ENCODE data around the gene CLDN7.
"Not testable (repeated sequence)": the region's sequence is repeated elsewhere in the genome, so short reads cannot be mapped to it uniquely, and the experiment has no call there.

The CLDN7 gene

DNA sequence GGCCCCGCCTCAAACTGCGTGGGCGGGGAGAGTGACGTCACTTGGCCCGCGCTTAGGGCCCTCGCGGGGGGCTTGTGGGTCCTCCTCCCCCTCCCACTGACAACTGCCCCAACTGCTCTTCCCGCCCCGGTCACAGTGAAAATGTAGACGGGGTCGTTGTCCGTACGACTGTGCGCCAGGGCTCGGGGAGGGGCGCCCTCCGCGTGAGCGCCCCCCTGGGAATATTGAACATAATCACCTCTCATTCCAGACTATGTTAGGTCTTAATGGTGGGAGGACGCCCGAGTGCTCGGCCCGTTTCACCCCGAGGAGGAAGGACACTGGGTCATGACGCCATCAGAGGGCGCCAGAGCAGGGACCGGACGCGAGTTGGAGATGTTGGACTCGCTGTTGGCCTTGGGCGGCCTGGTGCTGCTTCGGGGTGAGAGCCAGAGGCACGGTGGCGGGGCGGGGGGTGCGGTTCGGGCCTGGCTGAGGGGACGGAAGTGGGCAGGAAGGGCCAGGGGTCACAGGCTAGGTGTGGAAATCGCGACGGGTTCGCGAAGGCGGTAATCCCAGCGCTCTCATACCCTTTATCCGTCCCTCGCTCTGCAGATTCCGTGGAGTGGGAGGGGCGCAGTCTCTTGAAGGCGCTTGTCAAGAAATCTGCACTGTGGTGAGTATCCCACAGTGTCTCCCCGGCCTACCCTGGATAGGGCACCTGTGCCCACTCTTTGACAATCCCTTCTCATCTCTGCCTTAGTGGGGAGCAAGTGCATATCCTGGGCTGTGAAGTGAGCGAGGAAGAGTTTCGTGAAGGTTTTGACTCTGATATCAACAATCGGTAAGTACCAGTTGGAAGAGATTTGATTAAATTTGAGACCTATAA lies 9.9 kb downstream of the CLDN7 start, which contains the start of gene ELP5:
ELP5 (plus strand) TSS at position 40 of the 868 bp plus-strand sequence; CDS start at position 376, 336 bp downstream.
- DNase-seq, result peak; percentile 98

GRCh38 chr17:7251661-7252175 lies 10.6 kb downstream of the CLDN7 start, which contains the start of gene CTDNEP1:
Gene CTDNEP1, minus strand, starts transcription at chr17:7251734. Its CDS starts 438 bp downstream, at chr17:7251296.
- peak; percentile 100 for DNase-seq

GRCh38 chr17:7250695-7251627 lies 11.3 kb downstream of the CLDN7 start:
- peak; percentile 44 for DNase-seq

DNA sequence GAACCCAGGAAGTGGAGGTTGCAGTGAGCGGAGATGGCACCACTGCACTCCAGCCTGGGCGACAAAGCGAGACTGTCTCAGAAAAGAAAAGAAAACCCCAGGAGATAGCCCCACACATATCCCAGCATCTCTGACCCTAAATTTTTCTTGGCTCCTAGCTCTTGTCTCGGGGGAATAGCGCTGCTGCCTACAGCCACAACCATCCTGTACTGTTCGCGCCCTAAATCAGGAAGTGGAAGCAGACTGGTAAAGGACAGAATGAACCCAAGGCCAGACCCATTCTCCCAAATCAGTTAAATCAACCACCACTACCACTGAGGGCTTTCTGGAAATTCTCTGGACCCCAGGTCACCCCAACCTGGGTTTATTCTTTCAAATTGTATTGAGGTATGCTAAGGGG lies 12.4 kb downstream of the CLDN7 start:
- DNase-seq, result peak; percentile 29

DNA sequence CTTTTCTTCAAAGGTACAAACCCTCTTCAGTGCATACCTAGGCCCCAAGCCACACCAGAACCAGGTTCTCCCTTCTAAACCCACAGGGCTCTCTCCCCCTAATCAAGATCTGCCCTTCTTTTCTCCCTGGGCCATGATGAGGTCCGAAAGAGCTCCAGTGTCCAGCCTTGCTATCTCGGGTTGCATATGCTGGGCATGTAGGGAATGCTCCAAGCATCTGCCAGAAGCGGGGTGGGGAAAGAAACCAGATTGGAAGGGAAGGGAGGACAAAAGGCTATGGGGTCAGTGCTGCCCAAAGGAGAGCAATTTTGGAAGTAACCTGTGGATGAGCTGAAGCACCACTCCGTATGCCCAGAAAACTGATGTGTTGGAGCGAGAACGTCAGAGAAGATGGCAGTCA lies 13.1 kb downstream of the CLDN7 start:
- no peak for DNase-seq

DNA sequence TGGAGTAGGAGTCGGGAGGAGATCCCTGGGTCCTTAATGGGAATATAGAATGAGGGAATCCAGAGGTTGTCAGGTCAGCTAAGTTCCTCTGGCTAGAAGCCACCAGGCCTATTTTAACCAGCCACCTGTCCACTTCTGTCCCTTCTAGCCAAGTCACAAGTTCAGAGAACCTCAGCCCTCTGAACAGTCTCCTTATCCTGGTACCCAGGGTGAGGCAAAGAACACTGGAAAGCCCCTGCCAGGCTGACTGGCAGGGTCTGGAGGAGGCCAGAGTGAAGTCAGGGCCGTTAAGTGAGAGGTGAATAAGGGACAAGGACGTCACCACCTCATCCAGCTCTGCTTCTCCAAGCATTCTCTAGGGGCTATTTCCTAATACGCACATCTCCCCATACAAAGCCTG lies 13.5 kb downstream of the CLDN7 start:
- no peak for DNase-seq

GRCh38 chr17:7246779-7247178 lies 15.5 kb downstream of the CLDN7 start:
- DNase-seq, result no peak

GRCh38 chr17:7243838-7244237 lies 18.4 kb downstream of the CLDN7 start:
- DNase-seq, result not testable (repeated sequence)

GRCh38 chr17:7243453-7243729 lies 18.9 kb downstream of the CLDN7 start:
- peak; percentile 64 for DNase-seq

DNA sequence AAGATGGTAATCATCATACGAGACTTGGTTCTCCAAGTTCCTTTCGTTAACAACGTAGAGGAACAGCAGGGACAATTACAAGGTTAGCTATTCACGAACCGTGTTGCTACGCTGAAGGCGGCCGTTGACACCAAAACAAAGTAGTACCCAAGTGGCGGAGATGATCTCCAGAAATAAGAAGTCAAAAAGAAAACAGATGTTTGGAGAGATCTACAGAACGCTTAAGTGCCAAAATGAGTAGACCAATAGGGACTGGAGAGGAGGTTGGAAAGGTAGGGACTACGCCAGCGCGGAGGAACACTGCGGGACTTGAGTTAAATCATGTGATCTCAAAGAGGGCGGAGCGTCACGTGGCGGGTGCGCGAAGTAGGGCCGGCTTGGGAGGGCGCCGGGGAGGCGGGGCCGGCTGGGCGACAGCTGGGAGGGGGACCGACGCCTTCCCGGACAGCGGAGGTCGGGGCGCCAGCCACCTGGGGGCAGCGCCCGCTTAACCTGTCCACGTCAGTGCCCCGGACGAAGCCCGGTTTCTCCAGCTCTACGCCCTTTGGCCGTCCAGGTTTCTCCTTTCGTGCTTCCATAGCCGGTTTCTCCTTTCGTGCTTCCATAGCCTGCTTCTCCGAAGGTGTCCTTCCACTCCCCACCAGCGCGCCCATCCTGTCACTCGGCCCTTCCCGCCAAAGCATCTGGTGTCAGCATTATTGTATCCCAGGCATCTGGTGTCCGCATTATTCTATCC lies 19.4 kb downstream of the CLDN7 start:
- peak; percentile 98 for DNase-seq

- DNase-seq, result peak; percentile 97
These were observed 20.2 kb downstream of the CLDN7 start, which contains the start of gene GABARAP for GRCh38 chr17:7241783-7242716. Gene GABARAP, minus strand, starts transcription at chr17:7242449. Its CDS starts 119 bp downstream, at chr17:7242330.

DNA sequence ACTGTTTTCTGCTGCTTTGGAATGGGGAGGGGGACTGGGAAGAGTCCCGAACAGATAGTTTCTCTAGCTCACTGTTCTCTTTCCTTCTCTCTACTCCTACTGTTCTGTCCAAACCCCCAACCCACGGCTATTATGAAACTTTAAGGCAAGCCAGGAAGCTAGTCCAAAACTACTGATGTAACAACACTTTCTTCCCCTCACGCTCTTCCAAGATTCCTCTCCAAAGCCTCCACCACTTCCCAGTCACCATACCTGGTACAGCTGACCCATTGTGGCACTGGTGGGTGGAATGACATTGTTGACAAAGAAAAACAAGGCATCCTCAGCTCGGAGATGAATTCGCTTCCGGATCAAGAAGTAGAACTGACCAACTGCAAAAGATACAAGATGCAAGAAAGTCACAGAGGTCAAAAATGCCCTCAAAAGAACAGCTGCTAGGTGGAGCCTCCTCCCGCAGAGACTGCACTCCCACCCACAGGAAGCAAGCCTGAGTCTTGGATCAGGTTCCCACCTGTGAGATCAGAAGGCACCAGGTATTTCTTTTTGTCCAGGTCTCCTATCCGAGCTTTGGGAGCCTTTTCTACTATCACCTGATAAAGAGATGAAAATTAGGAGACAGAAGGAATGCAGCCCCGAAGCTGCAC lies 21.1 kb downstream of the CLDN7 start:
- peak; percentile 61 for DNase-seq

DNA sequence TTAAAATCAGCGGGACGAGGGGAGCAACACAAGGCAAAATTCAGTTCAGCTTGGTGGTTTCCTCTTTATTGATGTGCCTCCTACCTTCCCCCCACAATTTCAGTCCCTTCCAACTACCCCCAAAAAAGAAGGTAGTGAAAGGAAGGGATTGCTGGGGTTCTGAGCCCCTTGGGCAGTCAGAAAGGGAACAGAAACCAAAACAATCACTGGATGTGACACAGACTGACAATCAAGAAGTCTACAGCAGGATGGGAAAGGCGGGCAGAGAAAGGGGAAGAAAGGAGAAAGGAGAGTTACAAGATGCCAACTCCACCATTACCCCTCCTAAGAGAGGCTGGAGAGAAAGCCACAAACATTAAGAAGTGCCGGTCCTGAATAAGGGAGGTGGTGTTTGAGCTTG lies 21.9 kb downstream of the CLDN7 start:
- DNase-seq, result peak; percentile 43

DNA sequence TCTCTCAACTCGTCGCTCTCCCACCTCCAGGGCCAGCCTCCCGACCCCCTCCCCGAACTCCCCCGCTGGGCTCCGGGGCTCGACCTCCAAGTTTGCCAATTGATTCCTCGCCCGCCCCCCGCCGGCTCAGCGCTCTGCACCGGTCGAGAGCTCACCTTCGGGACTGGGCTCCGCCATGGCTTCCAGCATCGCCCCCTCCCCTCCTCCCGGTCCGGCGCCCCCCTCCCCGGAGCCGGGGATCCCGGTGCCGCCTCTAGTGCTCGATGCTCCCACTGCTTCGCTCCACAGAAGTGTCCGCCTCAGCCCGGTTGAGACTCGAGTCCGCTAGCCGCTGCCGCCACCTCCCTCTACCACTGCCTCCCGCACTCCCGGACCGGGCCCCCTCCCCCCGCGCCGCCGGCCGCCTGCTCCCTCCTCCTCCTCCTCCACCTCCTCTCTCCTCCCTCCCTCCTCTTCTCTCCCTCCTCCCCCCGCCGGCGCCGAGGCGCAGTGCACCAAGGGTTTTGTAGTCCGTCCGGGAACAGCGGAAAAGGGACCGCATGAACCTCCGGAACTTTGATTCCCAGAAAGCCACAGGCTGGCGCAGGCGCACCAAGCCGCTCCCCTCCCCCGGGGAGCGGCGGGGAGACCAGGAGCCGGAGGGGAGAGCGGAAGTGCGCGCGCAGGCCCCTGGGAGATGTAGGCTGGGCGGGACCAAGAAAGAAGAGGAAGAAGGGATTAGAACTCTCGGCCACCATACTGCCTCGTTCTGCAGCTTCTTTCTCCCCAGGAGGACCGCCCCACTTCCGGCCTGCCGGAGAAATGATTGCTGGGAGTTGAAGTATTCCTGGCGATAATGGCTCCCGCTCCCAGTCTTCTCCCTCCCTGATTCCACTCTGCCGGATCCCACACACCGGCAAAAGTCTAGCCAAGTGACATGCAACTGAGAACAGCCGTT lies 22.9 kb downstream of the CLDN7 start, which contains the start of gene PHF23:
PHF23 (minus strand) TSS at position 367 of the 937 bp plus-strand sequence; CDS start at position 189, 178 bp downstream.
- peak; percentile 100 for DNase-seq

- peak; percentile 60 for DNase-seq
These were observed 23.7 kb downstream of the CLDN7 start for GRCh38 chr17:7238420-7239090.

- DNase-seq, result peak; percentile 89
These were observed 24.4 kb downstream of the CLDN7 start for GRCh38 chr17:7237761-7238419.

DNA sequence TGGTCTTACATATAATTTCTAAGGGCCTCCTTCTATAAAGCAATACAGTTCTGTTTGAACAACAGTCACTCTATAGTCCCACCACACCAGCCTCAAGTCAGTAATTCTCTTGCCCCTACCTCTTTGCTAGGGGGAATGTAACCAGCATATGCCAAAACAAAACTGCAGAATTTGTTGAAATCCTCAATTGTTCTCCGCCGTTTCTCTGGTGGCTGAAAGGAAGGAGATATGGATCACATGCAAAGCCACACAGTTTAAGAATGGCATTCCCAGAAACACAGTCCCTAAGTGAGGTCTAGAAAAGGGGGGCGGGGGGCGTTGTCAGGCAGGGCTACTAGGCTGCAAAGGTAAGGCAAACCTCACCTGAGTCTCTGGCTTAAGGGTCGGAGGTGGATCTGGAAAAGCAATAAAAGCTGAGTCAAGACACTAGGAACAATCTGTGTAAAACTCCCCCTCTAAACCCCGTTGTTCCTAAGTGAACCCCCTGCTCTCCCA lies 25.0 kb downstream of the CLDN7 start:
- peak; percentile 79 for DNase-seq

DNA sequence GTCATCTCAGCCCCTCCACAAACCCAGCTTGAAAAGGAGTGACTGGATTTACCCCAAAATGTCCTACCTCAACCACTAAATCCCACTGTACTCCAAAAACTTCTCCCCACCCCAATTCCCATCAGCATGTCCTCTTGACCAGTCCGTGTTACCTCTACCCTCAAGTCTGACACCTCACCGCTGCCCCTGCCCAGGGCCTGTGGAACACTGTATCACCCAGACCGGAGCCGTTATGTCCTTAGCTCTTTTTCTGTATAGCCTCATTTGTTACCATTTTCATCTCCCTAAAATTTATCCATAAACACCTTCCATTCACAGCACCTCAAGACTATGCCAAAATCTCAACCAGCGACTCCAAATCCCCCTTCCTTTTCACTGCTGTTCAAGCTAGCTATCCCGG lies 25.5 kb downstream of the CLDN7 start:
- DNase-seq, result no peak

Measured in OCI-M1 (cell line).